ENCODE measurements around the gene GLT6D1.

Gene GLT6D1

GRCh38 chr9:135583688-135584011, 55.7 kb downstream of the GLT6D1 start:
- TF ChIP-seq POLR2A (IDR thresholded peaks at IDR 0.05; ENCODE audit: low read length) (no peak), GATA1 (IDR thresholded peaks at IDR 0.05; ENCODE audit: low read depth, low read length) (no peak)
- no peak for DNase-seq

- DNase-seq: no peak
- TF ChIP-seq POLR2A (IDR thresholded peaks at IDR 0.05; ENCODE audit: low read length) (no peak), GATA1 (IDR thresholded peaks at IDR 0.05; ENCODE audit: low read depth, low read length) (no peak)
Observed at GRCh38 chr9:135582966-135583687, 56.2 kb downstream of the GLT6D1 start.

DNA sequence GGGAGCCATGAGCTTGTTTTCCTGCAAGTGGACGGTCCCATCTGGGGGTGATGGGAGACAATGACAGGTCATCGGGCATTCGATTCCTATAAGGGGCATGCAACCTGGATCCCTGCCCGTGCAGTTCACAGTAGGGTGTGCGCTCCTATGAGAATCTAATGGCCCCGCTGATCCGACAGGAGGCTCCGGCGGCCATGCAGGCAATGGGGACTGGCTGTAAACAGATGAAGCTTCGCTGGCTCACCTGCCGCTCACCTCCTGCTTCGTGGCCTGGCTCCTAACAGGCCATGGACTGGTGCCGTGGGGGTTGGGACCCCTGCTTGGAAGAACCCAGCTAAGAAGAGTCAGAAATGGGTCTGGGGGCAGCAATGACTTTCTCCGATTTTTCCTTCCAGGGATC, 56.8 kb downstream of the GLT6D1 start:
- no peak for DNase-seq
- TF ChIP-seq POLR2A (IDR thresholded peaks at IDR 0.05; ENCODE audit: low read length) (no peak), GATA1 (IDR thresholded peaks at IDR 0.05; ENCODE audit: low read depth, low read length) (no peak)

DNA sequence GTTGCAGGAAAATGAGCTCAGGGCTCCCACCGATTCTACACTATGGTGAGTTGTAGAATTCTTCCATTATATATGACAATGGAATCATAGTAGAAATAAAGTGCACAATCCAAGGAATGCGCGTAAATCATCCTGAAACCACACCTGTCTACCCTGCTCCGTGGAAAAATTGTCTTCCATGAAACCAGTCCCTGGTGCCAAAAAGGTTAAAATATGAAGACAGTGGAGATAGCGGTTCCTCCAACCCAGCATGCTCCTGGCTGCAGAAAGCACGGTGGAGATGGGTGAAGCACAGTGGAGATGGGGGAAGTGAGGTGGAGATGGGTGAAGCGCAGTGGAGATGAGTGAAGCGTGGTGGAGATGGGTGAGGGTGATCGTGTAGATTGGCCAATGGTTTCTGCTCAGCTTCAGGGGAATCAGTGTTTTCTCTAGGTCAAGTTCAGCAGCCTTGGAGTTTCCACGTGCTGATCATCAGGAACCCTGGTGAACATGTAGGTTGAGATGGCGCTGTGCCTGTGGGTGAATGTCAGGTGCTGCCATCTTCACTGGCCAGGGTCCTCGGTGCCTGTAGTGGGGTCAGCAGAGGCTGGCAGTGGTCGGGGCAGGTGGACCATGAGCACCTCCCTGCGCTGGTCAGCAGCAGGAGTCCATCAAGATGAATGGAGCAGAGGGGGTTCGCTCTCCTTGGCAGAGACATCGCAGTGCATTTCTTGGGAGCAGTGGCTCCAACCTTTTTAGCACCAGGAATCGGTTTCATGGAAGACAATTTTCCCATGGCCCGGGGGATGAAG, 57.5 kb downstream of the GLT6D1 start:
- TF ChIP-seq GATA1 (IDR thresholded peaks at IDR 0.05; ENCODE audit: low read depth, low read length) (no peak), POLR2A (IDR thresholded peaks at IDR 0.05; ENCODE audit: low read length) (no peak)
- DNase-seq: no peak

DNA sequence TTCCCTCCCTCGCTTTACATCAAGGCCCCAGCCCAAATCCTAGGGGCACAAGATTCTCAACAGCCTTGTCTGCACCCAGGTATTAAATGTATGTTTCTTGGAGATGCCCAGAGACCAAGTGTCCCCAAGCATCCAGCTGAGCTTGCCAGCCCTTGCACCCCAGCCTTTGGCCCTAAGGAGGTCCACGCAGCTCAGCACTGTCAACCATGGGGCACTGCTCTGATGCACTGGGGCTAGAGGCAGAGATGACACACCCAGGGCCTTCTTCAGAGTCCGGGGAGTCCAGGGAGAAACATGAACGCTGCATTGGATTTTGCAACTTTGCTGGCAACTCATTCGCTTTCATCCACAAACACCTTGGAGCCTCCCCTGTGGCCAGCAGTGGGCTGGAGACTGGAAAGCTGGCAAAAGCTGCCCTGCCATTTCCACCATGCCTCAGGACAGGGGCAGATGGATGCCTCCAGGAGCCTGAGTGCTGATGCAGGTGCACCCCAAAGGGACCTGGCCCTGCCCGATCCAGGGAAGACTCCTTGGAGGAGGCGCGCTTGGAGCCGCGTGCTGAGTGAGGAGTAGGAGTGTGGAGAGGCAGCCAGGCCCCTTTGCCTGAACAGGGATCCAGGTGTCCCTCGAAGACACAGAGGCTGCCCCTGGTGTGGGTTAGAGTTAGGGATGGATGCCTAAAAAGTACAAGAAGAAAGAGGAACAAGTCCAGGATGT, 58.5 kb downstream of the GLT6D1 start:
- TF ChIP-seq GATA1 (IDR thresholded peaks at IDR 0.05; ENCODE audit: low read depth, low read length) (no peak), POLR2A (IDR thresholded peaks at IDR 0.05; ENCODE audit: low read length) (no peak)
- DNase-seq: no peak

- TF ChIP-seq GATA1 (IDR thresholded peaks at IDR 0.05; ENCODE audit: low read depth, low read length): no peak
- no peak for TF ChIP-seq POLR2A (IDR thresholded peaks at IDR 0.05; ENCODE audit: low read length)
- no peak for DNase-seq
Observed at GRCh38 chr9:135579889-135580660, 59.3 kb downstream of the GLT6D1 start.

DNA sequence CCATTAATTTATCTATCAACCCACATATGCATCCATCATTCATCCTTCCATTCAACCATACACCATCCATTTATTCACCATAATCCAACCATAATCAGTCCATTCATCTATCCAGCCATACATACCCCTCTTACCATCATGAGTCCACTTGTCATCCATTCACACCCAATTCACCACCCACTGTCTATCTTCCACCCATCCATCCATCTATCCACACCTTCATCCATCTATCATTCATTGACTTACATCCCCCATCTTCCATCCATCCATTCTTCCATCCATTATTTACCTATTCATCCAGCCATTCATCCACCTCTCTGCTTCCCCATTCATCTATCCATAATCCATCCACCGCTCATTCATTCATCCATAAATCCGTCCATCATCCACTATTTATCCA, 60.0 kb downstream of the GLT6D1 start:
- DNase-seq: no peak
- TF ChIP-seq POLR2A (IDR thresholded peaks at IDR 0.05; ENCODE audit: low read length) (no peak), GATA1 (IDR thresholded peaks at IDR 0.05; ENCODE audit: low read depth, low read length) (no peak)

- TF ChIP-seq POLR2A (IDR thresholded peaks at IDR 0.05; ENCODE audit: low read length) (no peak), GATA1 (IDR thresholded peaks at IDR 0.05; ENCODE audit: low read depth, low read length) (no peak)
- DNase-seq: no peak
Observed at GRCh38 chr9:135577256-135577655, 62.1 kb downstream of the GLT6D1 start.

- TF ChIP-seq POLR2A (IDR thresholded peaks at IDR 0.05; ENCODE audit: low read length) (no peak), GATA1 (IDR thresholded peaks at IDR 0.05; ENCODE audit: low read depth, low read length) (no peak)
Observed at GRCh38 chr9:135575995-135576631, 63.2 kb downstream of the GLT6D1 start.

GRCh38 chr9:135574943-135575342, 64.4 kb downstream of the GLT6D1 start:
- TF ChIP-seq GATA1 (IDR thresholded peaks at IDR 0.05; ENCODE audit: low read depth, low read length) (no peak), POLR2A (IDR thresholded peaks at IDR 0.05; ENCODE audit: low read length) (no peak)
- no peak for DNase-seq

More at GRCh38 chr9:135575995-135576631, 63.2 kb downstream of the GLT6D1 start:
- no peak for DNase-seq

- no peak for DNase-seq
- TF ChIP-seq GATA1 (IDR thresholded peaks at IDR 0.05; ENCODE audit: low read depth, low read length) (no peak), POLR2A (IDR thresholded peaks at IDR 0.05; ENCODE audit: low read length) (no peak)
Observed at GRCh38 chr9:135574331-135574730, 65.0 kb downstream of the GLT6D1 start.
